Epithelial cell of esophagus (primary cell): Measurements from ENCODE around the gene DCP2.

Experiments used
- DNase-seq: peaks from one replicate; pipeline ENCODE4 v3.0.0; 2010; ENCODE audit warnings: low read depth
- H3K4me3 ChIP-seq: 2 replicates; pipeline ENCODE4 v1.5.1; 2011; ENCODE audit warnings: mild to moderate bottlenecking, low read length, control low read depth
- CTCF ChIP-seq: IDR thresholded peaks from 2 replicates; pipeline ENCODE4 v1.5.1; 2011; ENCODE audit warnings: low read depth, mild to moderate bottlenecking, low read length, control low read depth, inconsistent platforms; ENCODE audit not compliant: insufficient read depth; ENCODE audit errors: missing control alignments

Gene DCP2

GRCh38 chr5:112976432-112977309 is at the start of gene DCP2:
TSS of gene DCP2 (plus strand) at chr5:112976798. CDS start at chr5:112976934, 136 bp downstream.
- peak; percentile 99 for DNase-seq
- H3K4me3 ChIP-seq = peak within 1 kb of the TSS; percentile 89

GRCh38 chr5:112929336-112930081 is 47.1 kb upstream of the DCP2 start:
- H3K4me3 ChIP-seq = no peak overlapping the region
- peak; percentile 14 for DNase-seq
- no peak for TF ChIP-seq CTCF

More at GRCh38 chr5:112976432-112977309, at the start of gene DCP2:
- no peak for TF ChIP-seq CTCF

- TF ChIP-seq CTCF = no peak
- no peak for DNase-seq
- no peak overlapping the region for H3K4me3 ChIP-seq
Observed at GRCh38 chr5:112930082-112930344, 46.6 kb upstream of the DCP2 start.

- no peak for TF ChIP-seq CTCF
- DNase-seq = no peak
- H3K4me3 ChIP-seq = no peak overlapping the region
Observed at GRCh38 chr5:112931473-112931872, 45.1 kb upstream of the DCP2 start.

- no peak for DNase-seq
- no peak for TF ChIP-seq CTCF
- no peak overlapping the region for H3K4me3 ChIP-seq
Observed at GRCh38 chr5:112933105-112933504, 43.5 kb upstream of the DCP2 start.

GRCh38 chr5:112933651-112934365 is 42.8 kb upstream of the DCP2 start:
- no peak for TF ChIP-seq CTCF
- DNase-seq = peak; percentile 24
- H3K4me3 ChIP-seq = no peak overlapping the region
